ENCODE results near the gene ALG6.
"Not testable (repeated sequence)": the region's sequence is repeated elsewhere in the genome, so short reads cannot be mapped to it uniquely, and the experiment has no call there.

ALG6 gene

DNA sequence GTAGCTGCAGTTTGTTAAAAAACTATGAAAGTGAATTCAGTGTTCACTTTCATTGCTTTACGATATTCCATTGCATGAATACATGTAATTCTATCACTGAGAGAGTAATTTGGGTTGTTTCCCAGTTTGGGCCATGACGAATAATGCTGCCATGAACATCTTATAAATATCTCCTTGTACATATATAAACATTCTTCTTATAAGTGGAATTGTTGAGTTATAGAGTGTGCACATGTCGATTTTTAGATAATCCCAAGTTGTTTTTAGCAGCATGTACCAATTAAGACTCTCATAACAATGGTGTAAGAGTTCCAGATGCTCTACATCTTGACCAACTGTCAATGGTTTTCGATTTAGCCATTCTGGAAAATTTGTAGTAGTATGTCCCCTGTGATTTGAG is 40.9 kb downstream of the ALG6 start:
- Histone ChIP-seq H3K9ac (ENCODE audit: low read length in 5 of 5) (no peak overlapping the region), H3K27ac (ENCODE audit: low read depth, low read length) (no peak overlapping the region), H3K27me3 (ENCODE audit: control insufficient read depth in 5 of 5, insufficient read depth in 4 of 5, low read length in 5 of 5) (no peaks in the 10 kb centered on the region), H3K9me3 (ENCODE audit: control insufficient read depth in 5 of 5, low read length in 5 of 5) (no peaks in the 10 kb centered on the region), H3K4me3 (ENCODE audit: low read depth in 1 of 5, low read length in 5 of 5) (no peak overlapping the region), H3K36me3 (ENCODE audit: control insufficient read depth in 5 of 5, insufficient read depth in 5 of 5, low read length in 5 of 5) (peaks cover 9 to 29% (median 11%) of the 10 kb centered on the region in 5 donors), H3K4me1 (ENCODE audit: control insufficient read depth in 5 of 5, insufficient read depth in 5 of 5, low read length in 5 of 5) (peaks cover 0 to 2% (median 0%) of the 10 kb centered on the region in 5 donors)

GRCh38 chr1:63411066-63411465 is 43.6 kb downstream of the ALG6 start:
- H3K27ac ChIP-seq (ENCODE audit: low read depth, low read length), result no peak overlapping the region
- peaks cover 6 to 17% (median 10%) of the 10 kb centered on the region in 5 donors for H3K36me3 ChIP-seq (ENCODE audit: control insufficient read depth in 5 of 5, insufficient read depth in 5 of 5, low read length in 5 of 5)
- H3K9me3 ChIP-seq (ENCODE audit: control insufficient read depth in 5 of 5, low read length in 5 of 5), result no peaks in the 10 kb centered on the region
- peaks cover 0 to 2% (median 0%) of the 10 kb centered on the region in 5 donors for H3K4me1 ChIP-seq (ENCODE audit: control insufficient read depth in 5 of 5, insufficient read depth in 5 of 5, low read length in 5 of 5)
- H3K9ac ChIP-seq (ENCODE audit: low read length in 5 of 5), result no peak overlapping the region
- H3K27me3 ChIP-seq (ENCODE audit: control insufficient read depth in 5 of 5, insufficient read depth in 4 of 5, low read length in 5 of 5), result no peaks in the 10 kb centered on the region
- H3K4me3 ChIP-seq (ENCODE audit: low read depth in 1 of 5, low read length in 5 of 5), result no peak overlapping the region

- H3K27ac ChIP-seq (ENCODE audit: low read depth, low read length), result no peak overlapping the region
- peaks cover 0 to 2% (median 0%) of the 10 kb centered on the region in 5 donors for H3K4me1 ChIP-seq (ENCODE audit: control insufficient read depth in 5 of 5, insufficient read depth in 5 of 5, low read length in 5 of 5)
- H3K9ac ChIP-seq (ENCODE audit: low read length in 5 of 5), result no peak overlapping the region
- no peaks in the 10 kb centered on the region for H3K27me3 ChIP-seq (ENCODE audit: control insufficient read depth in 5 of 5, insufficient read depth in 4 of 5, low read length in 5 of 5)
- peaks cover 6 to 17% (median 9%) of the 10 kb centered on the region in 5 donors for H3K36me3 ChIP-seq (ENCODE audit: control insufficient read depth in 5 of 5, insufficient read depth in 5 of 5, low read length in 5 of 5)
- H3K4me3 ChIP-seq (ENCODE audit: low read depth in 1 of 5, low read length in 5 of 5), result no peak overlapping the region
- no peaks in the 10 kb centered on the region for H3K9me3 ChIP-seq (ENCODE audit: control insufficient read depth in 5 of 5, low read length in 5 of 5)
Observed at GRCh38 chr1:63413394-63413793, 46.0 kb downstream of the ALG6 start.

DNA sequence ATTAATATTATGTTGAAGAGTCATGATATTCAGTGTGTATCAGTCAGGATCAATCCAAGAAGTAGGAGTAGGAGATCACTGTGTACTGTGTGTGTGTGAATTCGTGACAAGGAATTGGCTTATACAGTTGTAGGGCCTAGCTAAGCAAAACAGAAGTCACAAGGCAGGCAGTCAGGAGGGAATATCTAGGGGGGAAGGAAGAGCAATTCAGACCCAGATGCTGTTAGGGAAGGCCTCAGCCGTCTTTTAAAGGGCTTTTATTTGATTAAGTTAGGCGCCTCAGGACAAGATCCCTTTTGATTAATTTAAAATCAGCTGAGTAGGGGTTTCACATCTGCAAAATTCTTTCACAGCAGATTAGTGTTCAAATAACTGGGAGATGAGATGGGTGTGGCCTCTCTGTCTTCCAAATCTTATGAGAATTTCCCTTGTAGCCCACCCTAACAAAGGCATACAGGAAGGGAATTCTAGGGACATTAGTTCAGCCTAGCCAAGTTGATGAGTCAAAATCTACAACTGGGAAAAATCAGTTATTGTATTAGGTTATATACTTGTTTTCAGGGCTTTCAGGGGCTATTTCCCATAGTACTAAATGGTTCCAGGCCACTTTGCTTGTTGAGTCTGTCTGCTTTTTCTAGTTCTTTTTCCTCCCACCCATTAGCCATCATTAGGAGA is 47.4 kb downstream of the ALG6 start:
- peaks cover 0 to 2% (median 0%) of the 10 kb centered on the region in 5 donors for H3K4me1 ChIP-seq (ENCODE audit: control insufficient read depth in 5 of 5, insufficient read depth in 5 of 5, low read length in 5 of 5)
- H3K9ac ChIP-seq (ENCODE audit: low read length in 5 of 5), result no peak overlapping the region
- H3K9me3 ChIP-seq (ENCODE audit: control insufficient read depth in 5 of 5, low read length in 5 of 5), result no peaks in the 10 kb centered on the region
- no peaks in the 10 kb centered on the region for H3K27me3 ChIP-seq (ENCODE audit: control insufficient read depth in 5 of 5, insufficient read depth in 4 of 5, low read length in 5 of 5)
- no peak overlapping the region for H3K4me3 ChIP-seq (ENCODE audit: low read depth in 1 of 5, low read length in 5 of 5)
- H3K36me3 ChIP-seq (ENCODE audit: control insufficient read depth in 5 of 5, insufficient read depth in 5 of 5, low read length in 5 of 5), result peaks cover 7 to 19% (median 9%) of the 10 kb centered on the region in 5 donors
- H3K27ac ChIP-seq (ENCODE audit: low read depth, low read length), result no peak overlapping the region

DNA sequence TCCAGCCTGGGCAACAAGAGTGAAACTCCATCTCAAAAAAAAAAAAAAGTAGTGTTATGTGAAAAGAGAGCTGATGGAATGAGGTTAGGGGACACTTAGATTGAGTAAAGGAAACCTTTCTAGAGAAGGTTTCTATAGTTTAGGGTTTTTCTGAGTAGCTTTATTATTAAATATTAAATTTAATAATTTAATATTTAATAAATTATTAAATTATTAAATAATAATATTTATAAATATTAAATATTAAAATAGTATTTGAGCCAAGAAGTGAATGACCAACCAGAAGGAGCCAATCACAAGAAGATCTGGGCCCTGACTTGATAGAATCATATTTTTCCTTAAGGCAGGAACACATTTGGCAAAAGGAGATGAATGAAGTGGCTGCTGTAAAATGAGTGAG is 50.7 kb downstream of the ALG6 start:
- H3K36me3 ChIP-seq (ENCODE audit: control insufficient read depth in 5 of 5, insufficient read depth in 5 of 5, low read length in 5 of 5), result peaks cover 3 to 15% (median 8%) of the 10 kb centered on the region in 5 donors
- no peak overlapping the region for H3K9ac ChIP-seq (ENCODE audit: low read length in 5 of 5)
- no peaks in the 10 kb centered on the region for H3K9me3 ChIP-seq (ENCODE audit: control insufficient read depth in 5 of 5, low read length in 5 of 5)
- H3K4me3 ChIP-seq (ENCODE audit: low read depth in 1 of 5, low read length in 5 of 5), result no peak overlapping the region
- no peaks in the 10 kb centered on the region for H3K27me3 ChIP-seq (ENCODE audit: control insufficient read depth in 5 of 5, insufficient read depth in 4 of 5, low read length in 5 of 5)
- H3K4me1 ChIP-seq (ENCODE audit: control insufficient read depth in 5 of 5, insufficient read depth in 5 of 5, low read length in 5 of 5), result no peaks in the 10 kb centered on the region
- H3K27ac ChIP-seq (ENCODE audit: low read depth, low read length), result no peak overlapping the region

DNA sequence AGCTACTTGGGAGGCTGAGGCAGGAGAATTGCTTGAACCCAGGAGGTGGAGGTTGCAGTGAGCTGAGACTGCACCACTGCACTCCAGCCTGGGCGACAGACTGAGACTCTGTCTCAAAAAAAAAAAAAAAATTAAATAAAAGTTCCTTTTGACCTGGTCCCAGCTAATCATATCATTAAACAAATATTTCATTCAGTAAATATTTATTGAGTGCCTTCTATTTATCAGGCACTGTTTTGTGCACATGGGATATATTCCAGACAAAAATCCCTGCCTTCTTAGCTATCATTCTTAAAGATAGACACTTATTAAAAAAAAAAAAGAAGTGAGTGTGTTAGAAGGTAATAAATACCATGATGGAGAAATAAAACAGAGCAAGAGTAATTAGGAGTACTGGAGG is 53.3 kb downstream of the ALG6 start:
- H3K27ac ChIP-seq (ENCODE audit: low read depth, low read length); H3K27me3 ChIP-seq (ENCODE audit: control insufficient read depth in 5 of 5, insufficient read depth in 4 of 5, low read length in 5 of 5); H3K4me3 ChIP-seq (ENCODE audit: low read depth in 1 of 5, low read length in 5 of 5); H3K9ac ChIP-seq (ENCODE audit: low read length in 5 of 5); H3K4me1 ChIP-seq (ENCODE audit: control insufficient read depth in 5 of 5, insufficient read depth in 5 of 5, low read length in 5 of 5); H3K9me3 ChIP-seq (ENCODE audit: control insufficient read depth in 5 of 5, low read length in 5 of 5): not testable (repeated sequence)
- H3K36me3 ChIP-seq (ENCODE audit: control insufficient read depth in 5 of 5, insufficient read depth in 5 of 5, low read length in 5 of 5), result peaks cover 3 to 12% (median 6%) of the 10 kb centered on the region in 5 donors

GRCh38 chr1:63423649-63424048 is 56.2 kb downstream of the ALG6 start:
- Histone ChIP-seq H3K27me3 (ENCODE audit: control insufficient read depth in 5 of 5, insufficient read depth in 4 of 5, low read length in 5 of 5) (no peaks in the 10 kb centered on the region), H3K9me3 (ENCODE audit: control insufficient read depth in 5 of 5, low read length in 5 of 5) (no peaks in the 10 kb centered on the region), H3K27ac (ENCODE audit: low read depth, low read length) (no peak overlapping the region), H3K36me3 (ENCODE audit: control insufficient read depth in 5 of 5, insufficient read depth in 5 of 5, low read length in 5 of 5) (peaks cover 3 to 10% (median 5%) of the 10 kb centered on the region in 5 donors), H3K4me1 (ENCODE audit: control insufficient read depth in 5 of 5, insufficient read depth in 5 of 5, low read length in 5 of 5) (no peaks in the 10 kb centered on the region), H3K4me3 (ENCODE audit: low read depth in 1 of 5, low read length in 5 of 5) (no peak overlapping the region), H3K9ac (ENCODE audit: low read length in 5 of 5) (no peak overlapping the region)

DNA sequence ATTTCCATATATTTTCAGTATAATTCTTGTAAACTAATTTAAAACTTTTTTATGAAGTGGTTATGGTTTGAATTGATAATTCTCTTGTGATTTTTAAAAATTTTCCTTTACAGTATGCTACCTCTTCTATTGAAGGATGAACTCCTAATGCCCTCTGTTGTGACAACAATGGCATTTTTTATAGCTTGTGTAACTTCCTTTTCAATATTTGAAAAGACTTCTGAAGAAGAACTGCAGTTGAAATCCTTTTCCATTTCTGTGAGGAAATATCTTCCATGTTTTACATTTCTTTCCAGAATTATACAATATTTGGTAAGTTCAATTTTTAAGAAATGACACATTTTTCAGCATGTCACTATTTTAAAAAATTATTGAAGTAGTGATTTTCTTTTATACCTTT is 61.4 kb downstream of the ALG6 start:
- Histone ChIP-seq H3K9ac (ENCODE audit: low read length in 5 of 5) (no peak overlapping the region), H3K9me3 (ENCODE audit: control insufficient read depth in 5 of 5, low read length in 5 of 5) (peaks cover 0 to 9% (median 5%) of the 10 kb centered on the region in 5 donors), H3K4me3 (ENCODE audit: low read depth in 1 of 5, low read length in 5 of 5) (no peak overlapping the region), H3K4me1 (ENCODE audit: control insufficient read depth in 5 of 5, insufficient read depth in 5 of 5, low read length in 5 of 5) (no peaks in the 10 kb centered on the region), H3K27me3 (ENCODE audit: control insufficient read depth in 5 of 5, insufficient read depth in 4 of 5, low read length in 5 of 5) (no peaks in the 10 kb centered on the region), H3K36me3 (ENCODE audit: control insufficient read depth in 5 of 5, insufficient read depth in 5 of 5, low read length in 5 of 5) (peaks cover 4 to 21% (median 10%) of the 10 kb centered on the region in 5 donors), H3K27ac (ENCODE audit: low read depth, low read length) (no peak overlapping the region)

- Histone ChIP-seq H3K36me3 (ENCODE audit: control insufficient read depth in 5 of 5, insufficient read depth in 5 of 5, low read length in 5 of 5) (peaks cover 4 to 21% (median 10%) of the 10 kb centered on the region in 5 donors), H3K9me3 (ENCODE audit: control insufficient read depth in 5 of 5, low read length in 5 of 5) (peaks cover 0 to 9% (median 5%) of the 10 kb centered on the region in 5 donors), H3K4me3 (ENCODE audit: low read depth in 1 of 5, low read length in 5 of 5) (no peak overlapping the region), H3K9ac (ENCODE audit: low read length in 5 of 5) (no peak overlapping the region), H3K27ac (ENCODE audit: low read depth, low read length) (no peak overlapping the region), H3K27me3 (ENCODE audit: control insufficient read depth in 5 of 5, insufficient read depth in 4 of 5, low read length in 5 of 5) (no peaks in the 10 kb centered on the region), H3K4me1 (ENCODE audit: control insufficient read depth in 5 of 5, insufficient read depth in 5 of 5, low read length in 5 of 5) (no peaks in the 10 kb centered on the region)
Observed at GRCh38 chr1:63429281-63429680, 61.9 kb downstream of the ALG6 start.

DNA sequence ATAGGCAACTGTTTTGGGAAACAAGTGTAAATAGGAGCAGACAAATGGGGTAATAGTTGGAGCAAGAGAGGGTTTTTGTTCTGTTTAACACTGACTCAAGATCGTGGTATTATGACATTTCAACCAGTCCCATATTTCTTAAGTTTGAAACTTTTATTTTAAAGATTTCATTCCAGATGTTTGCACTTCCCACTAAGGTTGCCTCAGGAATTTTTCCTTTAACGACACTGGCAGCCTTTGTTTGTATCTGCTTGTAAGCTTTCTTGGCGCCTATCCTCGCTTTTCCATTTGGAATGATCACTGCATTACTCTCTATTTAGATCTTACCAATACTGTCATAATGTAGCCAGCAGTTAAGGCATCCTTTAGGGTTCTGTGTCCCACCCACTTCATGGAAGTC is 67.7 kb downstream of the ALG6 start:
- H3K36me3 ChIP-seq (ENCODE audit: control insufficient read depth in 5 of 5, insufficient read depth in 5 of 5, low read length in 5 of 5), result peaks cover 0 to 24% (median 2%) of the 10 kb centered on the region in 5 donors
- no peaks in the 10 kb centered on the region for H3K27me3 ChIP-seq (ENCODE audit: control insufficient read depth in 5 of 5, insufficient read depth in 4 of 5, low read length in 5 of 5)
- no peak overlapping the region for H3K27ac ChIP-seq (ENCODE audit: low read depth, low read length)
- H3K4me3 ChIP-seq (ENCODE audit: low read depth in 1 of 5, low read length in 5 of 5), result no peak overlapping the region
- H3K9ac ChIP-seq (ENCODE audit: low read length in 5 of 5), result no peak overlapping the region
- peaks cover 0 to 4% (median 2%) of the 10 kb centered on the region in 5 donors for H3K9me3 ChIP-seq (ENCODE audit: control insufficient read depth in 5 of 5, low read length in 5 of 5)
- H3K4me1 ChIP-seq (ENCODE audit: control insufficient read depth in 5 of 5, insufficient read depth in 5 of 5, low read length in 5 of 5), result no peaks in the 10 kb centered on the region
